ENCODE data around the gene MAGEH1.

MAGEH1 gene

GRCh38 chrX:55487143-55487542, 35.2 kb downstream of the MAGEH1 start:
- TF ChIP-seq, protein P1, sequence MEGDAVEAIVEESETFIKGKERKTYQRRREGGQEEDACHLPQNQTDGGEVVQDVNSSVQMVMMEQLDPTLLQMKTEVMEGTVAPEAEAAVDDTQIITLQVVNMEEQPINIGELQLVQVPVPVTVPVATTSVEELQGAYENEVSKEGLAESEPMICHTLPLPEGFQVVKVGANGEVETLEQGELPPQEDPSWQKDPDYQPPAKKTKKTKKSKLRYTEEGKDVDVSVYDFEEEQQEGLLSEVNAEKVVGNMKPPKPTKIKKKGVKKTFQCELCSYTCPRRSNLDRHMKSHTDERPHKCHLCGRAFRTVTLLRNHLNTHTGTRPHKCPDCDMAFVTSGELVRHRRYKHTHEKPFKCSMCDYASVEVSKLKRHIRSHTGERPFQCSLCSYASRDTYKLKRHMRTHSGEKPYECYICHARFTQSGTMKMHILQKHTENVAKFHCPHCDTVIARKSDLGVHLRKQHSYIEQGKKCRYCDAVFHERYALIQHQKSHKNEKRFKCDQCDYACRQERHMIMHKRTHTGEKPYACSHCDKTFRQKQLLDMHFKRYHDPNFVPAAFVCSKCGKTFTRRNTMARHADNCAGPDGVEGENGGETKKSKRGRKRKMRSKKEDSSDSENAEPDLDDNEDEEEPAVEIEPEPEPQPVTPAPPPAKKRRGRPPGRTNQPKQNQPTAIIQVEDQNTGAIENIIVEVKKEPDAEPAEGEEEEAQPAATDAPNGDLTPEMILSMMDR (IDR thresholded peaks at IDR 0.05; ENCODE audit: unreplicated experiment in 3 of 3) = no peak
- Mint-ChIP-seq H3K27me3 (ENCODE audit: low read depth) (no peaks in the 10 kb centered on the region), H3K4me3 (peak overlapping the region in 2 of 3 experiments; percentile 88 to 91), H3K27ac (peak overlapping the region; percentile 98 to 100 (median 99)), H3K36me3 (ENCODE audit: low read depth) (peaks cover 3% of the 10 kb centered on the region), H3K4me1 (peaks cover 17% of the 10 kb centered on the region), H3K9me3 (peaks cover 13% of the 10 kb centered on the region)

GRCh38 chrX:55488006-55488592, 36.2 kb downstream of the MAGEH1 start:
- H3K4me3 Mint-ChIP-seq = peak overlapping the region; percentile 77 to 91 (median 88)
- TF ChIP-seq, protein P1 (IDR thresholded peaks at IDR 0.05; ENCODE audit: unreplicated experiment in 3 of 3) = no peak
- peaks cover 3% of the 10 kb centered on the region for H3K36me3 Mint-ChIP-seq (ENCODE audit: low read depth)
- H3K4me1 Mint-ChIP-seq = peaks cover 17% of the 10 kb centered on the region
- no peaks in the 10 kb centered on the region for H3K27me3 Mint-ChIP-seq (ENCODE audit: low read depth)
- peaks cover 13% of the 10 kb centered on the region for H3K9me3 Mint-ChIP-seq
- H3K27ac Mint-ChIP-seq = peak overlapping the region; percentile 98 to 100 (median 99)

GRCh38 chrX:55488593-55489313, 36.8 kb downstream of the MAGEH1 start:
- Mint-ChIP-seq H3K27me3 (ENCODE audit: low read depth) (no peaks in the 10 kb centered on the region), H3K9me3 (peaks cover 13% of the 10 kb centered on the region), H3K36me3 (ENCODE audit: low read depth) (peaks cover 3% of the 10 kb centered on the region), H3K4me3 (peak overlapping the region; percentile 94 to 96 (median 95)), H3K4me1 (peaks cover 17% of the 10 kb centered on the region), H3K27ac (peak overlapping the region; percentile 99 to 100 (median 100))
- TF ChIP-seq, protein P1 (IDR thresholded peaks at IDR 0.05; ENCODE audit: unreplicated experiment in 3 of 3) = no peak

- Mint-ChIP-seq H3K4me1 (peaks cover 17% of the 10 kb centered on the region), H3K9me3 (peaks cover 11% of the 10 kb centered on the region), H3K27ac (peak within 1 kb of the TSS; percentile 99 to 100 (median 100)), H3K4me3 (peak within 1 kb of the TSS; percentile 94 to 96 (median 95)), H3K36me3 (ENCODE audit: low read depth) (peaks cover 3% of the 10 kb centered on the region), H3K27me3 (ENCODE audit: low read depth) (no peaks in the 10 kb centered on the region)
- TF ChIP-seq, protein P1 (IDR thresholded peaks at IDR 0.05; ENCODE audit: unreplicated experiment in 3 of 3) = peak in 1 of 3 experiments; percentile 21
These were observed 37.5 kb downstream of the MAGEH1 start, which contains the start of gene USP51 for GRCh38 chrX:55489314-55490009. TSS of gene USP51 (minus strand) at chrX:55489848. CDS start at chrX:55488939, 909 bp downstream.

DNA sequence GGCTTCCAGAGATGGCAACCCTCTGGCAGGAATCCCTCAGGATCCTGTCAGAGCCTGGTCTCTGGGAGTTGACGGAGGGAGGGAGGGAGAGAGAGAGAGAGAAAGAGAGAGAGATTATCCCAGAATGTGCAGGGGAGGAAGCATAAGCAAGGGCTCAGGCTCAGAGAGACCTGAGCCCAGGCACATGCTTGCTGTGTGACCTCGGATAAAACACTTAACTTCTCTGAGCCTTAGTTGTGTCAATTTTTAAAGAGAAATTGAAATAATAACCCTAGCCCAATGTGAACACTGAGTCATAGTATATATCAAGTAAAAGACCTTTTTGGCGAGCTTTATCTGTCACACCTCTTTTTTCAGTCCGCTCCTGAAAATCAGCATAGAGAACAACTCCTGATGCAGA, 38.2 kb downstream of the MAGEH1 start:
- TF ChIP-seq, protein P1 (IDR thresholded peaks at IDR 0.05; ENCODE audit: unreplicated experiment in 3 of 3) = no peak
- Mint-ChIP-seq H3K36me3 (ENCODE audit: low read depth) (peaks cover 3% of the 10 kb centered on the region), H3K4me1 (peaks cover 17% of the 10 kb centered on the region), H3K4me3 (peak overlapping the region; percentile 94 to 96 (median 95)), H3K27ac (peak overlapping the region; percentile 99 to 100 (median 100)), H3K27me3 (ENCODE audit: low read depth) (no peaks in the 10 kb centered on the region), H3K9me3 (peaks cover 8% of the 10 kb centered on the region)

Measured in nephron (organoid).